Esophagus muscularis mucosa (tissue), 4 donors: Measurements from ENCODE around the gene BBOX1.

ENCODE experiments used
- EP300 ChIP-seq: sonication (generic); formaldehyde crosslinking; IDR thresholded peaks from one replicate; pipeline ENCODE4 v1.6.1; 2017; ENCODE audit warnings: antibody characterized with exemption
- POLR2A ChIP-seq: fragments of 450-650 bp; IDR thresholded peaks from one replicate; pipeline ENCODE4 v1.6.1; 2017; ENCODE audit warnings: antibody characterized with exemption, moderate library complexity, mild to moderate bottlenecking, low read depth
- TF ChIP-seq, protein P1 (sequence below), 3 experiments: fragments of 200-600 bp in 2 of 3; fragments of 450-650 bp in 1 of 3; sonication (generic) in 2 of 3; IDR thresholded peaks; one replicate each; pipeline ENCODE4 v1.5.1; 2017 to 2019; ENCODE audit warnings: antibody characterized with exemption in 3 of 3, mild to moderate bottlenecking in 2 of 3, moderate library complexity in 1 of 3

DNA sequence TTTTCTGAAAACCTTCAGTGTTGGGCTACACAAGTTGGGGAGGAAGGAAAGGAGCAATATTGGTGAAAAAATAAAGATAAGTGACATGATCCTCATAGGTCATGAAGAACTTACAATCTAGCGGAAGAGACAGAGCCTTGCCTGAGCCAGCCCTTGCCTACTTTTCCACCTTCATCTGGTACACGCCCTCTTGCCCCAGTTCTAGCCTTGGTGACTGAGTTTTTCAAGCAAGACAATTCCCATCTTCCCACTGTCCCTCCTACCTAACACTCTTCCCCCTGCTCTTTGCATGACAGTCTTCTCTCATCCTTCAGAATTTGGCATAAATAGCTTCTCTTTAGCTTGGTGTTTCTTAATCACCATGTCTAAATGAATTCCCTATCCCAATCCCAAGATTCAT, 42.6 kb downstream of the BBOX1 start:
- no peak for TF ChIP-seq POLR2A
- TF ChIP-seq, protein P1, sequence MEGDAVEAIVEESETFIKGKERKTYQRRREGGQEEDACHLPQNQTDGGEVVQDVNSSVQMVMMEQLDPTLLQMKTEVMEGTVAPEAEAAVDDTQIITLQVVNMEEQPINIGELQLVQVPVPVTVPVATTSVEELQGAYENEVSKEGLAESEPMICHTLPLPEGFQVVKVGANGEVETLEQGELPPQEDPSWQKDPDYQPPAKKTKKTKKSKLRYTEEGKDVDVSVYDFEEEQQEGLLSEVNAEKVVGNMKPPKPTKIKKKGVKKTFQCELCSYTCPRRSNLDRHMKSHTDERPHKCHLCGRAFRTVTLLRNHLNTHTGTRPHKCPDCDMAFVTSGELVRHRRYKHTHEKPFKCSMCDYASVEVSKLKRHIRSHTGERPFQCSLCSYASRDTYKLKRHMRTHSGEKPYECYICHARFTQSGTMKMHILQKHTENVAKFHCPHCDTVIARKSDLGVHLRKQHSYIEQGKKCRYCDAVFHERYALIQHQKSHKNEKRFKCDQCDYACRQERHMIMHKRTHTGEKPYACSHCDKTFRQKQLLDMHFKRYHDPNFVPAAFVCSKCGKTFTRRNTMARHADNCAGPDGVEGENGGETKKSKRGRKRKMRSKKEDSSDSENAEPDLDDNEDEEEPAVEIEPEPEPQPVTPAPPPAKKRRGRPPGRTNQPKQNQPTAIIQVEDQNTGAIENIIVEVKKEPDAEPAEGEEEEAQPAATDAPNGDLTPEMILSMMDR (IDR thresholded peaks at IDR 0.05) = no peak
- TF ChIP-seq EP300 = no peak
